GM12801 (cell line): ENCODE results near the gene GRIN2B.

Experiments
- TF ChIP-seq, protein P1 (sequence below): IDR thresholded peaks from one replicate; pipeline ENCODE4 v1.5.1; 2011; ENCODE audit warnings: control low read depth; ENCODE audit not compliant: insufficient read length; ENCODE audit errors: extremely low read depth

GRIN2B gene

GRCh38 chr12:13959131-13959723 is 22.2 kb downstream of the GRIN2B start:
- TF ChIP-seq, protein P1, sequence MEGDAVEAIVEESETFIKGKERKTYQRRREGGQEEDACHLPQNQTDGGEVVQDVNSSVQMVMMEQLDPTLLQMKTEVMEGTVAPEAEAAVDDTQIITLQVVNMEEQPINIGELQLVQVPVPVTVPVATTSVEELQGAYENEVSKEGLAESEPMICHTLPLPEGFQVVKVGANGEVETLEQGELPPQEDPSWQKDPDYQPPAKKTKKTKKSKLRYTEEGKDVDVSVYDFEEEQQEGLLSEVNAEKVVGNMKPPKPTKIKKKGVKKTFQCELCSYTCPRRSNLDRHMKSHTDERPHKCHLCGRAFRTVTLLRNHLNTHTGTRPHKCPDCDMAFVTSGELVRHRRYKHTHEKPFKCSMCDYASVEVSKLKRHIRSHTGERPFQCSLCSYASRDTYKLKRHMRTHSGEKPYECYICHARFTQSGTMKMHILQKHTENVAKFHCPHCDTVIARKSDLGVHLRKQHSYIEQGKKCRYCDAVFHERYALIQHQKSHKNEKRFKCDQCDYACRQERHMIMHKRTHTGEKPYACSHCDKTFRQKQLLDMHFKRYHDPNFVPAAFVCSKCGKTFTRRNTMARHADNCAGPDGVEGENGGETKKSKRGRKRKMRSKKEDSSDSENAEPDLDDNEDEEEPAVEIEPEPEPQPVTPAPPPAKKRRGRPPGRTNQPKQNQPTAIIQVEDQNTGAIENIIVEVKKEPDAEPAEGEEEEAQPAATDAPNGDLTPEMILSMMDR: no peak

GRCh38 chr12:13957576-13957975 is 23.8 kb downstream of the GRIN2B start:
- TF ChIP-seq, protein P1: no peak

- TF ChIP-seq, protein P1: no peak
Observed at GRCh38 chr12:13956060-13956590, 25.3 kb downstream of the GRIN2B start.

- TF ChIP-seq, protein P1: no peak
Observed at GRCh38 chr12:13952096-13952495, 29.3 kb downstream of the GRIN2B start.

DNA sequence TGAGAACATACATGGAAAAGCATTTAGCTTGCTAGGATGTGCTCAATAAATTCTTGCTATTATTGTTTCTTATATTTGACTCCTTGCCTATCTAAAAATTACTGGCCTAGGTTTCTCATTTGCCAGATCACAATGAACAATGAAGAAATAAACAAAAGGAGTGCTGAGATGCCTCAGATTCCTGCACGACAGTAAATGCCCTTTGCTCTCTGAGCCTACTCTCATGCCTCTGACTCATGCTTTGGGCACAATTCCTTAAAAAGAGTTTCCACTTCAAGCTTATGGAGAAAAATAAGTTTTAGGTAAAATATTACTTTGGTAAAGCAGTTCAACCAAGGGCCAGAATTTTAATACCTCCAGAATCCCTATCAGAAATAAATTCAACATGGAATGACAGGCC is 30.9 kb downstream of the GRIN2B start:
- TF ChIP-seq, protein P1: no peak

- TF ChIP-seq, protein P1: no peak
Observed at GRCh38 chr12:13948621-13949020, 32.8 kb downstream of the GRIN2B start.

- TF ChIP-seq, protein P1: no peak
Observed at GRCh38 chr12:13947276-13947946, 34.0 kb downstream of the GRIN2B start.
